ENCODE results near the gene CFAP77.
"Not testable (repeated sequence)": the region's sequence is repeated elsewhere in the genome, so short reads cannot be mapped to it uniquely, and the experiment has no call there.

CFAP77 gene

GRCh38 chr9:132547976-132548730 lies 138.1 kb downstream of the CFAP77 start:
- no peak for DNase-seq (ENCODE audit: low spot score)

DNA sequence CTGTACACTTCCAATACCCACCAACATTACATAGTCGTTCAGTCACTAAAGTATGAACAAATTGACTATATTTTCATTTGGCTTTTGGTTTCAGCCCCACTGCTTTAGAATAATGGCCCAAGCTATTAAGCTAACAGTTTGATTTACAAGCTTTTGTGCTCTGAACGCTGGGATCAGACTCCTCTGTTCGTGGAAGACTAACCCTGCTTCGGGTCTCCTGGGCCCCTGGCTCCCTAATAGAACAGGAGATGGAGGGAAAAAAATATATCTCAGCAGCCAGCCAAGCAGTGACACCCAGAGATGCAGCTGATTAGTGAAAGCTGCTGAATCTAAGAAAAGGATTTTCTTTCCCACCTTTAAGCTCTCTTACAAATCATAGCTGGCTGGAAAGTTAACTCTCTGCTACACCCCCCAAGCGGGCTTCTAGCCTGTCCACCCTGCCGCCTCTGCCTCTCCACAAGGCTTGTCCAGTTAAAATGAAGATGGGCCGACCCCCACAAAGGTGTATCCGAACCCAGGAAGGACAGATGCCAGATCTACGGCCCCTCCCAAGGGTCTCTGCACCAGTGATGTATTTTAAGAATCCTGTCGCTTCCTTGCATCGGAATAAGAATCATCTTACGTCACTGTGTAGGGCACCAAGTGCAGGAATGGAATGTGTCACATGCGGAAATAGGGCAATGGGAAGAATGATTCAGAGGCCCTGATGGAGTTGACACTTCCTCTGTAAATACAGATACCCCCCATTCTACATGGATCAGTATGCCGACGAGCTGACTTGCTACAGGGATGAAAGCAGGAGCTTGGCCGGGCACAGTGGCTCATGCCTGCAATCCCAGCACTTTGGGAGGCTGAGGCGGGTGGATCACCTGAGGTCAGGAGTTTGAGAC lies 139.0 kb downstream of the CFAP77 start:
- DNase-seq (ENCODE audit: low spot score), result peak; percentile 47

- no peak for DNase-seq (ENCODE audit: low spot score)
These were observed 141.5 kb downstream of the CFAP77 start for GRCh38 chr9:132551556-132551955.

- no peak for DNase-seq (ENCODE audit: low spot score)
These were observed 142.0 kb downstream of the CFAP77 start for GRCh38 chr9:132552041-132552440.

GRCh38 chr9:132554755-132555154 lies 144.7 kb downstream of the CFAP77 start:
- no peak for DNase-seq (ENCODE audit: low spot score)

GRCh38 chr9:132555528-132555927 lies 145.5 kb downstream of the CFAP77 start:
- no peak for DNase-seq (ENCODE audit: low spot score)

GRCh38 chr9:132556235-132556634 lies 146.2 kb downstream of the CFAP77 start:
- DNase-seq (ENCODE audit: low spot score), result no peak

DNA sequence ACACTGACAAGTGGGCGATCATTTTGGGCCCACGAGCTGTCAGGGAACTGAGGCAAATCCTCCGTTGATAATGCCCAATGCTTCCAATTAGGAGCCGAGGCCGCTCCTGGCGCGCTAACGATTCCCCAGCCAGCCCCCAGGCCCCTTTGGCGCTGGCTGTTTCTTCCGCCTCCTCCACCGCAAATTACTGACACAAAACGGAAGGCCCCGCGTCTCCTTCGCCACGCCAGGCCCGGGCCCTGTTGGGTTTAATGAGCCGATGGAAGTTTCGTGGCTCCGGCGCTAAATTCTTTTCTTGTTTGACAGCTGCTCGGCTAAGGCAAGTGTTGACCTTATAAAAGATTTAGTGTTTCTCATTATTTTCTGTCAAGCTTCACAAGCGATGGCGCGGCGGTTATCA lies 146.7 kb downstream of the CFAP77 start:
- DNase-seq (ENCODE audit: low spot score), result no peak

GRCh38 chr9:132557159-132557558 lies 147.1 kb downstream of the CFAP77 start:
- DNase-seq (ENCODE audit: low spot score), result no peak

DNA sequence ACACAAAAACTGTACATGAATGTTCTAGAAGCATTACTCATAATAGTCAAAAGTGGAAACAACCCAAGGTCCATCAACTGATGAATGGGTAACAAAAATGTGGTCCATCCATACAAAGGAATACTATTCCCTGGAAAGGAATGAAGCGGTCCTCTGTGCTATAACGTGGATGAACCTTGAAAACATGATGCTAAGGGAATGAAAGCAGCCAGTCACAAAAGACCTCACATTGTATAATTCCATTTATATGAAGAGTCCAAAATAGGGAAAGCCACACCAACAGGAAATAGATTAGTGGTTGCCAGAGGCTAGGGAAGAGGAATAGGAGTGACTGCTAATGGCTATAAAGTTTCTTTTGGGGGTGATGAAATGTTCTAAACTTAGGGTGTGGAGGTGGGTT lies 149.7 kb downstream of the CFAP77 start:
- DNase-seq (ENCODE audit: low spot score), result no peak

DNA sequence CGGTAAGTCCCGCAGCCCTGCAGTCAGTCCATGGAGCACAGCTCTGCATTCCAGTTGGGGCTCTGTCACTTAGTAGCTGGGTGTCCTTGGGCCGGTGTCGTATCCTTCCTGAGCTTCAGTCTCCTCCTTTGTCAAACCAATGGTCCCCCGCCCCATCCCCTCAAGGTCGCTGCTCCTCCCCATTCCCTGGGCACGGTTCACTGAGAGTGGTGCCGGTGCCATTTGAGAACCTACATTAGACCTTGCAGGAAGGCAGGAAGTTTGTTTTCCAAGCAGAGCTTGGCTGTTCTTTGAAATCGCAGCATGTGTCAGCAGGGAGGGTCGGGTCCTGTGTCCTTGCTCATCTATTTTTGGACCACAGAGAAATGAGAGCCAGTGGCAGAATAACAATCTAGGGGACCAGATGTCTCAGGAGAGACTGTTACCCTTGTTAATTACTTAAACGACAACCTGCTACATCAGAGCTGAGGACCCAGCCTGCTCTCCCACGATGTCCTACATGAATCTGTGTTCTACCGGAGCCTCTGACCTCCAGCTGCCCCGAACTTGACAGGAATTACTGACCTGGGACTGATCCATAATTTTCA lies 150.7 kb downstream of the CFAP77 start:
- DNase-seq (ENCODE audit: low spot score), result no peak

DNA sequence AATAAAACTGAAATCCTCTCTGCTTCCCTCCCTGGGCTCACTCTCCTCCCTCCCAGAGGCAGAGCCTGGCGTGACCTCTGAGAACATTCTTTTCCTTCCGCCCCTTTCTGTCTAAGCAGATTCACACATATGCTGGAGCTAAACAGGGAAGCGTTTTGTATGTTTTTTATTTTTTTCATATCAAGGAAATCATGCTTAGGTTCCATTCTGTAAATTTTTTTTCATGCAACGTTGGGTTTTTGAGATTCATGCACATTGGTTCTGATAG lies 152.2 kb downstream of the CFAP77 start:
- no peak for DNase-seq (ENCODE audit: low spot score)

GRCh38 chr9:132564526-132564925 lies 154.5 kb downstream of the CFAP77 start:
- no peak for DNase-seq (ENCODE audit: low spot score)

DNA sequence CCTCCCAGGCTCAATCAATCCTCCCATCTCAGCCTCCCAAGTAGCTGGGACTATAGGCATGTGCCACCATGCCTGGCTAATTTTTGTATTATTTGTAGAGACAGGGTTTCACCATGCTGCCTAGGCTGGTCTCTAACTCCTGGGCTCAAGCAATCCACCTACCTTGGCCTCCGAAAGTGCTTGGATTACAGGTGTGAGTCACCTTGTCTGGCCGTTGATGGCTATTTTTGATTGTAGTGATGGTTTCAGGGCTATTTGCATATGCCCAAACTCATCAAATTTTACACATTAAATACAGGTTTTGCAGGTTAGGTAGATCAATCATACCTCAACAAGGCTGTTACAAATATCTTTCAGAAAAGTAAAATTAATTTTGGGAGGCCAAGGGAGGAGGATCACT lies 158.8 kb downstream of the CFAP77 start:
- not testable (repeated sequence) for DNase-seq (ENCODE audit: low spot score)

- DNase-seq (ENCODE audit: low spot score), result no peak
These were observed 162.0 kb downstream of the CFAP77 start for GRCh38 chr9:132571806-132572600.

GRCh38 chr9:132572921-132573320 lies 162.9 kb downstream of the CFAP77 start:
- DNase-seq (ENCODE audit: low spot score), result peak; percentile 16

DNA sequence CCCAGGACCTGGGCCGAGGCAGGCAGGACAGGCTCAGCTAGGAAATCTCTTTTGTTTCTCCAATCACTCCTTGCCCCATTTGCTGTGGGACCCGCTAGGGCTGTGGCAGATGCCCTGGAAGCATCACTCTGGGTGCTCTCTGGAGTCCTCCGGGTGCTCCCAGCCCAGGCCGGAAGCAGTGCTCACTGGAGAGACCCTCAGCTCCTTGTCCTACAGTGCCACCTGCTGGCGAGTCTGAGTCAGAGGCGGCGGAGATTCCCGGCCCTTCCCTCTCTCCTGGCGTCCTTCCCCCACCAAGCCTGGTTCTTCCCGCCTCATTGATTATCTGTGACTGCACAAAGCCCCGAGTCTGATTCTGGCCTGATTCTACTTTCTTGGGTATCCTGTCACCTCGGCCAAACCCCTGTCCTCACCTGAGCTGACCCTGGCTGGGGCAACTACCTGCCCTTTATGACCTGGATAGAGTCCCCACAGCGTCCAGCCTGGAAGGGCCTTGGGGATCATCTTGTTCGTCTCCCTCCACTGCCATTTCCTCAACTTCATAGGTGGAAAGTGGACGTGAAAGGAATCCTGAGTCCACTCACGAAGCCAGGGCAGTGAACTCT lies 165.1 kb downstream of the CFAP77 start:
- DNase-seq (ENCODE audit: low spot score), result peak; percentile 87

DNA sequence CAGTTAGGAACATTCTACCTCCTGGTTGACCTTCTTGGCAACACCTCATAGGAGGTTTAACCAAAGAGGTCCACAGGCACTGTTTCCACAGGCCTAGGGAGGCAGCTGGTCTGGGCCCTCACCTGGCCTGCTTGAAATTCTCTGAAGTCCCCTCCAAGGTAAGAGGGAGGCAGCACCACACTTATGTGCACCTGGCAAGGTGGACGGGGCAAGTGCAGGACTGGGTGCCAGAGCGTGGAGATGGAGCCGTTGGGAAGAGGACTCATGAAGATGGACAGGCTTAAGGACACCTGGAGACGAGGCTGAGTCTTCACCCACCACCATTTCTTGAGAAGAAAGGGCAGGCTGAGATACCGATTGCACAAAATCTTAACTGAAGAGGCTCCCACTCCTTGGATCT lies 165.8 kb downstream of the CFAP77 start:
- no peak for DNase-seq (ENCODE audit: low spot score)

GRCh38 chr9:132577119-132577518 lies 167.1 kb downstream of the CFAP77 start:
- DNase-seq (ENCODE audit: low spot score), result no peak

GRCh38 chr9:132578367-132578932 lies 168.4 kb downstream of the CFAP77 start:
- no peak for DNase-seq (ENCODE audit: low spot score)

DNA sequence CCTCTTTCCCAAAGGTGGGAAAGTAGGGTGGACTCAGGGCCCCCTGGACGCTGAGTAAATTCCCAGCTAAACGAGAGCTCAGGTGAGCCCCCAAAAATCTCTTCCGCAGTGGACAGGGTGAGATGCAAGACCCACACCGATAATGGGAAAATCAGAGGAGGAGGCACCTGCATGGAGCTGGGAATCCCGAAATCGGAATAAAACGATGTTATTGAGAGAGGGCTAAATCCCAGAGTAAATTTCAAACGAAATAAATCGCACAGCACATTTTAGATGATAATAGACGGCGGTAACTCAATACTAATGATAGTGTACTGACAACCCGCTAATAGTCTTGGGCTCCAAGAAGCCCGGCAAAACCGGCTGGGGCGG lies 169.4 kb downstream of the CFAP77 start:
- no peak for DNase-seq (ENCODE audit: low spot score)

Measured in RKO (cell line).